ENCODE data around the gene NFKBIB. TPM values are rescaled to one million over a fixed set of nuclear protein-coding genes. Genes with fewer than 3 reads are reported as not detected.
"Not testable (repeated sequence)": the region's sequence is repeated elsewhere in the genome, so short reads cannot be mapped to it uniquely, and the experiment has no call there.

NFKBIB gene
- polyA plus RNA-seq, 4 donors = 5.1 to 12.9 (median 7.1) TPM

DNA sequence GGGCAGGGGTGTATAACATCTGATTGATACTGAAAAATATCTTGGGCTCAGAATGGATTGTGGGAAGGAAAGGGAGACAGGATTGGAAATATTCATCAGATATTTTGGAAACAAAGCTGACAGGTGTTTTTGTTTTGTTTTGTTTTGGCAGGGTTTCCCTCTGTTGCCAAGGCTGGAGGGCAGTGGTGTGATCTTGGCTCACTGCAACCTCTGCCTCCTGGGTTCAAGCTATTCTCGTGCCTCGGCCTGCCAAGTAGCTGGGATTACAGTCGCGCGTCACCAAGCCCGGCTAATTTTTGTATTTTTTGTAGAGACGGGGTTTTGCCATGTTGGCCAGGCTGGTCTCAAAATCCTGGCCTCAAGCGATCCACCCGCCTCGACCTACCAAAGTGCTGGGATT, 26.4 kb upstream of the NFKBIB start:
- not testable (repeated sequence) for DNase-seq (ENCODE audit: low read depth in 4 of 4, low spot score in 3 of 4)

DNA sequence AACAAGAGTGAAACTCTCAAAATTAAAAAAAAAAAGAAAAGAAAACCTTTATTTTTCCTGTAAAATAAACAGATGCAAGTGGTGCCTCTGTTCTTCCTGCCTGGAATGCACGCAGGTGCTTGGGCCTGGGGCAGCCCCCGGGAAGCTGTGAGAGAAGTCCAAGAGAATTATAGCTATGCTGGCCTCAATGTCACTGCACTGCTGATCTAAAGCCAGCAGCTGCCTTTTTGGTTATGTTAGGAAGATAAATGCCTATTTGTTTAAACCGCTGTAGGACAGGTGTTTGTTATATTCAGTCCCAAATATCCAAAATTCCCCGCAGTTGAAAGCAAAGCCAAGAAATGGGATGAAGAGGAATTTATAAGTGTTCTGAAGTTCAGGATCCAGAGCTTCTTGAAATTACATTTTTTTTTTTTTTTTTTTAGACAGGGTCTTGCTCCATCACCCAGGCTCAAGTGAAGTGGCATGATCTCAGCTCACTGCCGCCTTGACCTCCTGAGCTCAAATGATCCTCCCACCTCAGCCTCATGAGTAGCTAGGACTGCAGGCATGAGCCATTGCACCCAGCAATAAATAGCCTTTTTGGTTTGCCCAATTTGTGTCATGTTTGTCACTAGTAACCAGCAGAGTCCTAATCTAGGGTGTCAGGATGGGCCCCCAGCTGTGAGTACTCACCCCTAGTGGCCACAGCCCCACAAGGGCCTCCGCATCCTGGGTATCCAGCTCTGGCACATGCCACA, 23.9 kb upstream of the NFKBIB start:
- DNase-seq (ENCODE audit: low read depth in 4 of 4, low spot score in 3 of 4) = no peak

DNA sequence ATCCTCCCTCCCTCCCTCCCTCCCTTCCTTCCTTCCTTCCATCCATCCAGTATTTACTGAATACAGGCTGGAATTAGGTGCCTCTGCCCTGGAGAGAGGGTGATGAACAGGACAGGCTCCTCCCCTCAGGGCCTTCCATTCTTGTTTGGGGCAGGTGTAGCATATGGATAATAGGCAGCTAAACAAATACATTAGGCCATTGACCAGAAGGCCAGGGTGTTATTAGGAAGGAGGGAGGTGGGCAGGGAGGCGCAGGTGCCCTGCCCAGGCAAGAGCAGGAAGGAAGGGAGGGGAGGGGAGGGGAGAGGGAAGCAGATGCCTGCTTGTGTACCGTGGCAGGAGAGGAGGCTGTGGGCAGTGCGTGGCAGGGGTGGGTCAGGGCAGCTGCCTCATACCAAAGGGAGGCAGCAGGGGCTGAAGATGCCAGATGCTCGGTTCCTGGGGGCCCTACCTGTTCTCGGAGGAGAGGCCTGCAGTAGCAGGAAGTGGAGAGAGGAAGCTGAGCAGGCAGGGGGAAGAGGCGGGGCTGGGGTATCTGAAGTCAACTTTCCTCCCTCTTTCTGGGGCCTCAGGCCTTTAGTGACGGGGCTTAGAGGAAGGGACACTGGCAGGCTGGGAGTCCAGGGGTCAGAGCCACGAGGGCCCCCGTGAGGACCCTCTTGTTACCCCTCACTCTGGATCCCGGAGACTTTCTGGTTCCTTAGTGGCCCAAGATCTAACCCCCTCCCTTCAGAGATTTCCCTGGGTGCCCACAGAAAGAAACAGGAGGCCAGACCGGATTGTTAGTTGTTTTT, 21.8 kb upstream of the NFKBIB start, which contains the start of gene RINL:
TSS of gene RINL (minus strand) at position 495 of the 794 bp plus-strand sequence. CDS start 1,533 bp downstream, outside the sequence.
- DNase-seq (ENCODE audit: low read depth in 4 of 4, low spot score in 3 of 4) = no peak

DNA sequence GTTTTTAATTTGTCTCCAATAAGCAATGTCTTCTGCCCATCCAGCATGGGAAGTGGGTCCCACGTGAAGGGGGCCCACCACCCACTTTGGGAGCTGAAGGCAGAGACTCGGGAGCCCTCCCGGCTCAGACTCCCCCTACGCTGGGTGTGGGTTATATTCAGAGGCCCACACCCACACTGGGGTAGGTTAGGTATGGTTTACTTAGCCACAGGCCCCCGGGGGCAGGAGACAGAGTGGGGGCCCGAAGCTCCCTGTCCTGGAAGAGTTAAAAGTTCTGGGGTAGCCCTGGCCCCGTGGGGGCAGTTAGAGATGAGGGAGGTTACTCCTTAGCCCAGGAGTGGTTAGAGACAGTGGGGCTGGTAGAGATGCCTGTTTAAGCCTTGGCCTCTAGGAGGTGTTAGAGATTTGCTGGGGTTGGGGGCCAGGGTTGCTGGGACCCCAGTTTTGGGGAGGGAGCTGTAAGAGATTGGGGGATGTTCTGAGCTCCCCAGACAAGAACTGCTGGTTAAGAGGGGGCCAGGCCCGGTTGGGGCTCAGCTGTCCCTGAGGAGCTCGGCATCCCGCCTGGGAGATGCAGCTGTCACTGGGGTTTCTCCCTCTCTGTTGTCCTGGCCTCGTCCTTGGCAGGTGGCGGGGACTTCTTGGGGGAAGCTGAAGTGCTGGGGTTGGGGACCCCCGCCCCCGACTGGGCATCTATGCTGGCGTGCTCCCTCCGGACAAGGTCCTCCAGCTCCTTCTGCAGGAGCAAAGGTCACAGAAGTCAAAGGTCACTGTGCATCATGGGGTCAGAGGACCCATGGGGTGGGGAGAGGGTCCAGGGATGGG, 21.0 kb upstream of the NFKBIB start:
- no peak for DNase-seq (ENCODE audit: low read depth in 4 of 4, low spot score in 3 of 4)

DNA sequence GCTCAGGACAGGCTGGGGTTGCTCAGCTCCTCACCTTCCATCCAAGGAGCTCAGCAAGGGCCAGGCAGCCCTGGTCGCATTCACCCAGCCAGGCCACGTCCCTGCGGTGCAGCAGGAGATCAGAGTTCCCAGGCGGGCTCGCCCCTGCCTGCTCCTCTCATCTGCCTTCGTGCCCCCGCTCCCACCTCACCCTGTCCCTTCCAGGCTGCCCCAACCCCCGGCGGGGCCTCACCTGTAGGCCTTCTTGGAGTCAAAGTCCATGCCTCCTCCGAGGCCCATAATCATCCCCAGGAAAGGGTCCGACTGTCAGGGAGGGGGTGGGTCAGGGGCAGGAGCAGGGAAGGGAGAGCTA, 20.4 kb upstream of the NFKBIB start:
- DNase-seq (ENCODE audit: low read depth in 4 of 4, low spot score in 3 of 4) = no peak

DNA sequence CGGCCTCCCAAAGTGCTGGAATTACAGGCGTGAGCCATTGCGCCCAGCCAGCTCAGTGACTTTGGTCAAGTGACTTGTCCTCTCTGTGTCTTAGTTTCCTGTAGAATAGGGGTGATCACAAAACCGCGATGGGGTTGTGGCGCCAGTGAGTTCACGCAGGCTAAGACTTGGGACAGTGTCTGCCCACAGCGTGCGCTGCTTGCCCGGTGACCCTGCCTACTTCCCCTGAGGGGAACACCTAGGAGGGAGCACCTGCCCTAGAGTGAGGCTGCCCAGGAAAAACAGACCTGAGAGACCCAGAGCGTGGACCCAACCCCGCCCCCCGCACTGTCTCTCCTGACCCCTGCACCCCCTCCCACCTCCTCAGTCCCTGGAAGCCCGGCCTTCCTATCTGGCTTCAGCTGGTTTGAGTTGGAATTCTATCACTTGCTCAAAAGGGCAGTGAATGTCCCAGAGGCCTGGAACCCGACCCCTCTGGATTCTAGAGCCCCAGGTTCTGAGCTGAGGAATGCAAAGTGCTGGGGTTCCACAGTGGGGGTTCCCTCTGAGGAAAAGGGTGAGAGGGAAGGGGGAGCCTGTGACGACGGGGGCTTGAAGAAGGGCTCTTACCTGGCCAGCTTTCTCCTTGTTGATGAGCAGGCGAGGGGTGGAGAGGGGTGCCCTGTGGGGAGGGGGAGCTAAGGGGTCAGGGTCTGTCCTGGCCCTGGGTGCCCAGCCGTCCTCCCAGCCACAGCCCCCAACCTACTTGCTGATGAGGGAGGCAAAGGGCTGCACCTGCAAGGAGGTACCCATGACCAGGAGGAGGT, 19.5 kb upstream of the NFKBIB start:
- no peak for DNase-seq (ENCODE audit: low read depth in 4 of 4, low spot score in 3 of 4)

DNA sequence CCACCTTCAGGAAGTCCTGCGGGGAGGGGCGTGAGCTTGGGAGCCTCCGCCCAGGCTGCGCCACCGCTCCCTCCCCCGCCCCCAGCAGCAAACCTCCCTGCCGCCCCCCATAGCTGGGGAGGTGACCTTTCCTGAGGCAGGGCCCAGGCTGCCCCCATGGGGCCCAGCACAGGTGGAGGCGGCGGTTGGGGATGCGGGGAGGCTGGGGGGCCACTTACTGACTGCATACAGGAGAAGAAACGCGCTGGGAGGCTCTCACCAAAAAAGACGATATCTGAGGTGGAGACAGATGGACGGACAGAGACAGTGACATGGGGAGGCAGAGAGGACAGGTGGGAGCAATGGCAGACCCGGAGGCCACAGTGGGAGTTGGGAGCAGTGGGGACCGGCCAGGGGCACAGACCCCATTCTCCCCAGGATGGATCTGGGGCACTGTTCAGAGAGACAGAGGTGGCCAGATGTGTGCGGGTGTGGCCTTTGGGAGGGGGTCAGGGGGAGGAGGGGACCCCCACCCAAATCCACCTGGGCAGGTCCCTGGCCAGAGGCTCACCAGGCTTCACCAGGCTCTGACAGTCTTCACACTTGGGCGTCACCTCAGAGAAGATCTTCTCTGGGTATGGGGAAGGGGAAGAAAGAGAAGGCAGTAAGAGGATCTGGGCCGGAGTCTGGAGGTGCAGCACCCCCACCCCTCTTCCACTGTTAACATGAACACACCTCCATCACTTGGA, 18.7 kb upstream of the NFKBIB start:
- DNase-seq (ENCODE audit: low read depth in 4 of 4, low spot score in 3 of 4) = no peak

DNA sequence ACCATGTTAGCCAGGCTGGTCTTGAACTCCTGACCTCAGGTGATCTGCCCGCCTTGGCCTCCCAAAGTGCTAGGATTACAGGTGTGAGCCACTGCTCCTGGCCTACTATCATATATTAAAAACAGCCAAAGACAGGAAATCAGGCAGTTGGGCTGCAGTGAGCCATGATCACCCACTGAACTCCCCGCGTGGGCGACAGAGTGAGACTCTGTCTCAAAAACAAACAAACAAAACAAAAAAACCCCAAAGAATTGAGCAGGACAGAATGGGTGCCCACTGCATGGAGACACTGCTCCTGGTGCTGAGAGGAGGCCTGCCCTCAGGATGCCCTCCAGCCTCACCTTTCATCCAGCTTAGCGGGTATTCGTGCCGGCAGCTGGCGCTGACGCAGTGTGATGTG, 16.5 kb upstream of the NFKBIB start:
- DNase-seq (ENCODE audit: low read depth in 4 of 4, low spot score in 3 of 4) = no peak

DNA sequence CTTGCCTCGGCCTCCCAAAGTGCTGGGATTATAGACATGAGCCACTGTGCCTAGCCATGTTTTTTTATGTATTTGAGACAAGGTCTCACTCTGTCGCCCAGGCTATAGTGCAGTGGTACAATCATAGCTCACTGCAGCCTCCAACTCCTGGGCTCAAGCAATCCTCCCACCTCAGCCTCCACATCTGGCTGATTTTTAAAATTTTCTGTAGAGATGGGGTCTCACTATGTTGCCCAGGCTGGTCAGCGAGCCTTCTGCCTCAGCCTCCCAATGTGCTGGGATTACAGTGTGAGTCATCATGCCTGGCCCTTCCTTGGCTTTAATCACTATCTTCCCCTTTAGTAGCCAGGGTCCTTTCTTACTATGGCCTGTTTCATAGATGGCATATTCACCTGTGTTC, 15.1 kb upstream of the NFKBIB start:
- not testable (repeated sequence) for DNase-seq (ENCODE audit: low read depth in 4 of 4, low spot score in 3 of 4)

DNA sequence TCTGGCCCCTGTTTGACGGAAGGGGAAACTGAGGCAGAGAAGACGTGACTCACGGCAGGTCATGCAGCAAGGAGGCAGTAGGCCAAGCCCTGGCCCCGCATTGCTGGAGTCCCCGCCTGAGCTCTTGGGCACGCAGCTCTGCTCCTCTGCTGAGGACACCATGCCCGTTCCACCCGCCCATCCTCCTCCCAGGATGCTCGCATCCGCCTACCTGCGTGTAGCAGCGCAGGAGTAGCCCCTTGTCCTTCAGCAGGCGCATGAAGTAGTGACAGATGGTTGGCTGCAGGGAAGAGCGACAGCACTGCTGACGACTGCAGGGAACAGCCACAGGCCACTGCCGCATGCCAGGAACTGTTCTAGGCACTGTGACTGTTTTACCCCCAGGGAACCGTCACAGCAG, 10.9 kb upstream of the NFKBIB start:
- DNase-seq (ENCODE audit: low read depth in 4 of 4, low spot score in 3 of 4) = no peak

DNA sequence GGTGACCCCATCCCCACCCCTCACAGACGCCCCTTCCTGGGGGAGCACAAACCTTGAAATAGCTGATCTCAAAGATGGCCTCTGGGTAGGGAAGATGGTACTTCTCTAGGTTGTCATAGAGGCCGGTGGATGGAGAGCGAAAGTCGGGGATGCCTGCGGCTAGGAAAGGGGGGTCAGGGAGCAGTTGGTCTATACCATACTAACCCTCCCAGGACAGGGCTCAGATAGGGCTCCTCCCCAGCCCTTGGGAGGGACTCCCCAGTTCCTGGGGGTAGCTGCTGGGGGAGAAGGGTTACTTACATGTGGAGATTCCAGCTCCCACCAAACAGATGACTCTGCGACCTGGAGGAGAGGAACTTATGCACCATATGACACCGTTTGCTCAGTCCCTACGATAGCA, 10.0 kb upstream of the NFKBIB start:
- DNase-seq (ENCODE audit: low read depth in 4 of 4, low spot score in 3 of 4) = no peak

DNA sequence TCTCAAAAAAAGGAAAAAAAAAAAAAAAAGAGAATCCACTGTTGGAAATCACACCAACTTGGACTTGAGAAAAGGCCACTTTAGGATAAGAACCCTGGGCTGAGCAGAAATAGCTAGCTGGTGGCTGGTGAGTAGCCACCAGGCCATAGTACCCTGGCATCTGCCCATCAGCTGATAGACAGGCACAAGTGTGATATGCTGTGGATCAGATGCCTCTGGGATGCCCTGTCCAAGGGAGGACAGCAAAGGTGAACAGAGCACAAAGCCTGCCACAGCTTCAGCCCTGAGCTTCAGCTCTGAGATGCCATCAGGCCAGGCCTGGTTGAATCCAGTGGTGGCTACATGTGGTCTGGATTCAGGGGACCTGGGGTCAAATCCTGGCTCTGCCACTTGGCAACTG, 9.1 kb upstream of the NFKBIB start:
- DNase-seq (ENCODE audit: low read depth in 4 of 4, low spot score in 3 of 4) = no peak

DNA sequence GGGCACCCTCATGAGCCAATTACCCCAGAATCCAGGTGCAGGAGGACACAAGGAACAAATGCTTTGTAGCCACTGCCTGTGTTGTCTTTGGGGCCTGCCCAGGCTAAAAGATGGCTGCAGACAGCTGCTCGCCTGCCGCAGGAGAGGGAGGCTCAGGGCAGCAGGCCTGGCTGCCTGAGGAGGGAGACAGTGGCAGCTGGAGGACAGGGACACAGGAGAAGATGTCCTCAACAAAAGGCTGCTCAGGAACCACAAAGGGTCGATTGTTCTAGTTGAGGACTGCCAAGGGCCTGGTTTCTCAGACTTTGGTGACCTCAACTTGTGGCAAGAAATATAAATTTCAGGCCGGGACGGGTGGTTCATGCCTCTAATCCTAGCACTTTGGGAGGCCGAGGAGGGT, 8.0 kb upstream of the NFKBIB start:
- no peak for DNase-seq (ENCODE audit: low read depth in 4 of 4, low spot score in 3 of 4)

DNA sequence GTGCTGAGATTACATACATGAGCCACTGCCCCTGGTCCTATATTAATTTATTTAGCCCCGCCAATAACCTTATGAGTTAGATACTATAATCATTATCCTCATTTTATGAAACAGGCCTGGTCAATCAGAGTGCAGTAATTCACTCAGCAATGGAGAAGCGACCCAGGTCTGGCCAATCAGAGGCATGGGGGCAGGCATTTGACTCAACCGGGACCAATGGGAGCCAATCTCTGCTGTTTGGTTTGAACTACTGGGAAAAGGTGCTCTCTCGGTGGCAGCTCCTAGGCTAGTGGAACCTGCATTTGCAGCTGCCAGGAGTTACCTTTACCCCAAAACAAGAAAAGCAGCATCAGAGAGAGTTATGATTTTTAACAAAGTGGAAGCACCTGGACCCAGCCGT, 6.9 kb upstream of the NFKBIB start:
- DNase-seq (ENCODE audit: low read depth in 4 of 4, low spot score in 3 of 4) = no peak

DNA sequence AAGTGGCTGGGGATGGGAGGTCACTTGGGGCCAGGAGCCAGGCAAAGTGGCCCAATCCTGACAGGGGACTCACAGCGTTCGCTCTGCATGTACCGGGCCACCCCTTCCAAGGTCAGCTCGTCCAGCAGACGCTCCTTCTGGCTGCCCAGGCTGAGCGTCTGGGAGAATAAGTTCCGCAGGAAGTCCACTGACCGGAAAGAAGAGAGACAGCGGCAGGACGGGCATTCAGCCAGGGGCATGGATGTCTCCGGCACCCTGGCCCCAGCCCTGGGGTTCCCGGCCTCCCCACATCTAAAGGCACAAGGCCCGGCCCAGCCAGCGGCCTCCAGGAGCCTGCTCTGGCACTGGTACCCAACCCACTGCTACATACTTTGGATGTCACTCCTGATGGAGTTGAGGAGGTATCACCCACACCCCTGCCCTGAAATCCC, 6.4 kb upstream of the NFKBIB start:
- DNase-seq (ENCODE audit: low read depth in 4 of 4, low spot score in 3 of 4) = no peak

DNA sequence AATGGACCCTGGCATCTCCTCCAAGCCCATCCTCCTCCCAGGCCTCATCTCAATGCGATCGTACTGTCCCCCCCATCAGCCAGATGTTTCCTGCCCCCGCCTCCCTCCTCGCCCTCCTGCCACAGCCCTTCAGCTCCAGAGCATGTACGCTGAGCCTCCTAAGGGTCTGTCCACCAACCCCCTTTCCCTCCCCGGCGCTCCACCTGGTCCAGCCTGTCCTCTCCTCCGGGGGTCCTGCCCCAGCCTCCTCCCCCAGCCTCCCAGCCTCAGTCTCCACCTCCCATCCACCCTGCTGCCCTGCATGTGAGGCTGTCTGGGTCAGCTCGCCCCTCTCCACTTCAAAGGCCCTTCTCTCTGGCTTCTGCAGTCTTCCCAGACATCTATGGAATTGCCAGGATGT, 4.8 kb upstream of the NFKBIB start:
- DNase-seq (ENCODE audit: low read depth in 4 of 4, low spot score in 3 of 4) = no peak

DNA sequence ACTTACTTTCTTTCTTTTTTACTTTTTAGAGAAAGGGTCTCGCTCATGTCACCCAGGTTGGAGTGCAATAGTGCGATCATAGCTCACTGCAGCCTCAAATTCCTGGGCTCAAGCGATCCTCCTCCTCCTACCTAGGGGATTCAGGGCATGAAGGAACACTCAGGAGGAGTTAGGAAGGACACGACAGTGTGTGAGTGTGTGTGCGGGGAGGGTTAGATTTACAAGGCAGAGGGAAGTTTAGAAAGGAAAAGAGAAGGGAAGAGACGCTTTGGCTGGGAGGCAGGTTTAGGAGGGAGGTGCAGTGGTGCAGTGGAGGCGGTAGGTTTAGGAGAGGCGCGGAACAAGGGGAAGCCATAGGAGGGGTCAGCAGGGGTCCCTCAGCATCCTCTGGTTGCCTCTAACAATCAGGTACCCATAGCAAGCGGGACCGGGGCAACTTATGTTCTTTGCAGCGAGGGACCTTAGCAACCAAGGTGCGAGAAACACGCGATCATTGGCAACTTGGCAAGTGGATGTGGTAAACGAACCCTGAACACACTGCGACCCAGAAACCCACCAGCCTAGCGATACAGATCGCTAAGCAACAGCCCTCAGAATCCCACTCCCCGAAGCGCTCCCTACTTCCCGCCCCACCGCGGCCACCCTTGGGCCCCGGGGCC, 852 bp upstream of the NFKBIB start:
- no peak for DNase-seq (ENCODE audit: low read depth in 4 of 4, low spot score in 3 of 4)

DNA sequence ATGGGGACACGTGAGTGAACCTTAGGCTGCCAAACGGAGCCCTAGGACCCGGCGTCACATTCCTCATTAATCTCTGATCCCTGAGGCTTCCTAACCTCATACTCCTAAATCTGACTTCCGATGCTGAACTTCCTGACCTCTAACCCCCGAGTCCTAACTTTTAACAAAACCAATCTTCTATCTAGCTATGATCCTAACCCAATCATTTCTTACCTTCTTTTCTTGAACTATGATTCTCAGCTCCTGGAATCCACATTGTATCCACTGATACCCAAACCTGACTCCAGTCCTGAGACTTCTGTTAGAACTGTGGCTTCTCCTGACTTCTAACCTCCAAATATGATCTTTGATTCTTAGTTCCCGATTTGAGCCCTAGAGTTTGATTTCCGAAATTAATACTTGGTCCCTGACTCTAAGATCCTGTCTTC, 447 bp downstream of the NFKBIB start:
- DNase-seq (ENCODE audit: low read depth in 4 of 4, low spot score in 3 of 4) = no peak

DNA sequence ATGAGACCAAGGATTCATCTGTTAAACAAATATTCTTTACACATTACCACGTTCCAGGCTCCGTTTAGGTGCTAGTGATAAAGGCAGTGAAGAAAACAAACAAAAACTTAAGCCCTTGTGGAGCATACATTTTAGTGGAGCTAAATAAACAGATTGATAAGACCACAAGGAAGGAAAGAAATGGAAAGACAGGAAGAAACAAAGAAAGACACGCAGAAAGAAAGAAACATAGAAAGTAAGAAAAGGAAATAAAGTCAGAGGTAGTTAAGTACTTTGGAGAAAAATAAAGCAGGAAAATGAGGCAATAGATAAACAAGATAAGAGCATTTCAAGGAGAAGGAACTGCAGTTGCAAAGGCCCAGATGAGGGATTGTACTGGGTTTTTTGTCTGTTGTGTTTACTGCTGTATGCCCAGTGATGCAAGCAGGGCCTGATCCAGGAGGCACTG, 998 bp downstream of the NFKBIB start:
- DNase-seq (ENCODE audit: low read depth in 4 of 4, low spot score in 3 of 4) = no peak

Data from left renal pelvis (tissue), 4 donors.